Smooth muscle cell (in vitro differentiated cells): ENCODE data around the gene JAK2. TPM values are rescaled to one million over a fixed set of nuclear protein-coding genes. Genes with fewer than 3 reads are reported as not detected.

Experiments used
- DNase-seq: peaks from one replicate; lab custom pipeline; 2025; ENCODE audit not compliant: unreplicated experiment; lab: John Stamatoyannopoulos, UW
- H2AFZ ChIP-seq: fragments of 200-600 bp; sonication (generic); 2 replicates; pipeline ENCODE4 v1.6.0; 2016; ENCODE audit warnings: antibody characterized with exemption, low read depth, mild to moderate bottlenecking
- H3F3A ChIP-seq: fragments of 200-600 bp; sonication (generic); 2 replicates; pipeline ENCODE4 v1.6.0; 2017; ENCODE audit warnings: antibody characterized with exemption, low read depth
- H3K27ac ChIP-seq: fragments of 200-600 bp; sonication (generic); 2 replicates; pipeline ENCODE4 v1.5.1; 2016; ENCODE audit warnings: low read depth, mild to moderate bottlenecking
- H3K27me3 ChIP-seq: fragments of 200-600 bp; sonication (generic); 2 replicates; pipeline ENCODE4 v1.6.1; 2016; ENCODE audit warnings: low read depth, mild to moderate bottlenecking
- H3K36me3 ChIP-seq: fragments of 200-600 bp; sonication (generic); 2 replicates; pipeline ENCODE4 v1.5.1; 2016; ENCODE audit warnings: low read depth
- H3K4me1 ChIP-seq: fragments of 200-600 bp; sonication (generic); 2 replicates; pipeline ENCODE4 v1.5.1; 2016; ENCODE audit warnings: low read depth
- H3K4me2 ChIP-seq: fragments of 200-600 bp; sonication (generic); 2 replicates; pipeline ENCODE4 v1.6.0; 2016; ENCODE audit warnings: mild to moderate bottlenecking
- H3K4me3 ChIP-seq: fragments of 200-600 bp; sonication (generic); 2 replicates; pipeline ENCODE4 v1.5.1; 2016; ENCODE audit warnings: mild to moderate bottlenecking
- H3K79me2 ChIP-seq: fragments of 200-600 bp; sonication (generic); 2 replicates; pipeline ENCODE4 v1.6.0; 2016; ENCODE audit warnings: low read depth, mild to moderate bottlenecking
- H3K9ac ChIP-seq: fragments of 200-600 bp; sonication (generic); 2 replicates; pipeline ENCODE4 v1.6.0; 2016; ENCODE audit warnings: low read depth
- H3K9me3 ChIP-seq: fragments of 200-600 bp; sonication (generic); replicated peaks from 2 replicates; pipeline ENCODE4 v1.5.1; 2016; ENCODE audit warnings: low read depth
- H4K20me1 ChIP-seq: fragments of 200-600 bp; sonication (generic); 2 replicates; pipeline ENCODE4 v1.6.0; 2016; ENCODE audit warnings: low read depth
- WGBS: methylation state at CpG from one replicate; pipeline ENCODE4 v1.1.7; 2016; ENCODE audit warnings: low lambda C conversion rate; 5-methylcytosine and 5-hydroxymethylcytosine counted together
- polyA plus RNA-seq: library from polyadenylated mRNA; unstranded; fragments of >200 nt; fragmentation: Nextera tagmentation; extraction: Ambion mirVana; gene quantifications from 2 replicates; pipeline ENCODE4 v1.2.1, GENCODE V29; 2016
- total RNA-seq: library from RNA; depleted of rRNA; stranded (reverse); fragments of >200 nt; gene quantifications from 2 replicates; pipeline ENCODE4 v1.2.3, GENCODE V29; 2014
- TF ChIP-seq, protein P1 (sequence below): fragments of 200-600 bp; sonication (generic); IDR thresholded peaks from 2 replicates; pipeline ENCODE4 v1.5.1; 2017; ENCODE audit warnings: borderline replicate concordance, mild to moderate bottlenecking, antibody characterized with exemption; ENCODE audit not compliant: insufficient read depth, poor library complexity, severe bottlenecking

JAK2 gene
- total and polyA plus RNA-seq, 2 experiments from 2014 or later, result 4.9 to 12.0 TPM

DNA sequence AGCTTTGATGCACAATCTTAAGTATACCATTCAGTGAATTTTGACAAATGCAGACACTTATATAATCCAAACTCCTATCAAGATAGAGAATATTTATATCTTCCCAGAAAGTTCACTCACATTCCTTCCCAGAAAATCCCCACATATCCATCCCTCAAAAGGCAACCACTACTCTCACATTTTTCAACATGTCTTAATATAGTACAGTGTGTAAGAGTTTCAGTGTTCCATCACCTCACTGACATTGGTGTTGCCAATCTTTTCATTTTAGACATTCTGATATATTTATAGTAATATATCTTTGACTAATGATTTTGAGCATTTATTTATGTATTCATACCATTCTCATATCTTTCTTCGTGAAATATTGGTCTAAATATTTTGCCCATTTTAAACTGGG is 38.1 kb upstream of the JAK2 start:
- whole genome bisulfite sequencing, result 94% methylated on average over 1 of the region's 1 CpG
- no peak for DNase-seq
- Histone ChIP-seq H3K4me2 (no peak overlapping the region), H3K79me2 (no peaks in the 10 kb centered on the region), H3K9ac (no peak overlapping the region), H3K9me3 (no peaks in the 10 kb centered on the region), H3K4me3 (no peak overlapping the region), H3K4me1 (peaks cover 4% of the 10 kb centered on the region), H3K36me3 (no peaks in the 10 kb centered on the region), H3F3A (no peaks in the 10 kb centered on the region), H4K20me1 (no peaks in the 10 kb centered on the region), H3K27ac (no peak overlapping the region), H3K27me3 (no peaks in the 10 kb centered on the region), H2AFZ (no peak overlapping the region)
- TF ChIP-seq, protein P1, sequence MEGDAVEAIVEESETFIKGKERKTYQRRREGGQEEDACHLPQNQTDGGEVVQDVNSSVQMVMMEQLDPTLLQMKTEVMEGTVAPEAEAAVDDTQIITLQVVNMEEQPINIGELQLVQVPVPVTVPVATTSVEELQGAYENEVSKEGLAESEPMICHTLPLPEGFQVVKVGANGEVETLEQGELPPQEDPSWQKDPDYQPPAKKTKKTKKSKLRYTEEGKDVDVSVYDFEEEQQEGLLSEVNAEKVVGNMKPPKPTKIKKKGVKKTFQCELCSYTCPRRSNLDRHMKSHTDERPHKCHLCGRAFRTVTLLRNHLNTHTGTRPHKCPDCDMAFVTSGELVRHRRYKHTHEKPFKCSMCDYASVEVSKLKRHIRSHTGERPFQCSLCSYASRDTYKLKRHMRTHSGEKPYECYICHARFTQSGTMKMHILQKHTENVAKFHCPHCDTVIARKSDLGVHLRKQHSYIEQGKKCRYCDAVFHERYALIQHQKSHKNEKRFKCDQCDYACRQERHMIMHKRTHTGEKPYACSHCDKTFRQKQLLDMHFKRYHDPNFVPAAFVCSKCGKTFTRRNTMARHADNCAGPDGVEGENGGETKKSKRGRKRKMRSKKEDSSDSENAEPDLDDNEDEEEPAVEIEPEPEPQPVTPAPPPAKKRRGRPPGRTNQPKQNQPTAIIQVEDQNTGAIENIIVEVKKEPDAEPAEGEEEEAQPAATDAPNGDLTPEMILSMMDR, result no peak

DNA sequence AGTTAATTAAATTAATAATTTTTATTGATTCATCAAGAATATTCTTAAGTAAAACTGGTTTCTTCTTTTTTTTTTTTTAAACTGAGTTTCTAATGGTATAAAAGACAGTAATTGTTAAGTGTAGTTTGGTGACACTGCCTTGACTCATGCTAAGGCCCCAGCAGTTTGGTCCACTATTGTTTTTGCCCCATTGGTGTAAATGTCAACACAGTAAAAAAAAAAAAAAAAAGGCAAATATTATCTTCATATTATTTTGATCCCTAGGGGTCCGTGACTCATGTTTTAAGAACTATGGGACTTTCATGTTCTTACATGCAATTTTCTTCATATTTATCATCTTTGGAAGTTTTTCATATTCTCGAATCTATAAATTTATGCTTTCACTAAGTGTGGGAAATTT is 29.2 kb upstream of the JAK2 start:
- Histone ChIP-seq H3K9me3 (no peaks in the 10 kb centered on the region), H3K27ac (no peak overlapping the region), H3F3A (no peaks in the 10 kb centered on the region), H3K4me1 (no peaks in the 10 kb centered on the region), H4K20me1 (no peaks in the 10 kb centered on the region), H3K4me3 (no peak overlapping the region), H3K4me2 (no peak overlapping the region), H3K27me3 (no peaks in the 10 kb centered on the region), H3K9ac (no peak overlapping the region), H3K79me2 (no peaks in the 10 kb centered on the region), H2AFZ (no peak overlapping the region), H3K36me3 (no peaks in the 10 kb centered on the region)
- DNase-seq, result no peak
- TF ChIP-seq, protein P1, result no peak
- WGBS, result 87% methylated on average over 2 of the region's 2 CpGs

DNA sequence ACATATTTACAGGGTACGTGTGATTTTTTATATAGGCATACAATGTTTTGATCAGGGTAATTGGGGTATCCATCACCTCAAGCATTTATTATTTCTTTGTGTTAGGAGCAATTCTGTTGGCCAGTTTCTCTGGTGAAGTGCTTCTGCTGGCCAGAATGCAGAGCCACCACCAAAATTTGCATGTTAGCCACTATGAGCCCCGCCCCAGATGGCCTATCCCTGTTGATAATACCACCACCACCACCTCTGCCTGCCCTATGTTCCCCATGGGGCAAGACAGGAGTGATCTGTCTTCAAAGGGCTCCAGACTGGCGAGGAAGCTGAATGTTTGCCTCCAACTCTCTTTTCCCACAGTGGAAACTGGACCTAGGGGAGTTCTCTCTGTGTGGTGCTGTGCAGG is 26.0 kb upstream of the JAK2 start:
- Histone ChIP-seq H3K9ac (no peak overlapping the region), H3K4me2 (no peak overlapping the region), H3K27ac (no peak overlapping the region), H3K79me2 (no peaks in the 10 kb centered on the region), H3K27me3 (no peaks in the 10 kb centered on the region), H3K9me3 (no peaks in the 10 kb centered on the region), H3K36me3 (no peaks in the 10 kb centered on the region), H3F3A (peaks cover 5% of the 10 kb centered on the region), H3K4me3 (no peak overlapping the region), H2AFZ (no peak overlapping the region), H3K4me1 (no peaks in the 10 kb centered on the region), H4K20me1 (no peaks in the 10 kb centered on the region)
- TF ChIP-seq, protein P1, result no peak
- DNase-seq, result no peak
- 85% methylated on average over 3 of the region's 3 CpGs for WGBS

DNA sequence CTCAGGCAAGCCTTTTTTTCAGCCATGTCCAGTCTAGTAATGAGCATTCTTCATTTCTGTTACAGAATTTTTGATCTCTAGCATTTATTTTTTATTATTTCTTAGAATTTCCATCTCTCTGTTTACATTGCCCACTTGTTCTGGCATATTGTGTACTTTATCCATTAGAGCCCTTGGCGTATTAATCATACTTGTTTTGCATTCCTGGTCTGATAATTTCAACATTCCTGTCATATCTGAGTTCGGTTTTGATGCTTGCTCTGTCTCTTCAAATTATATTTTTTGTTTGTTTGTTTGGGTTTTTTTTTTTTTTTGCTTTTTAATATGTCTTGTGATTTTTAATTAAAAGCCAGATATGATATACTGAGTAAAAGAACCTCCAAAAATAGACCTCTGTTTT is 23.0 kb upstream of the JAK2 start:
- Histone ChIP-seq H3K9me3 (no peaks in the 10 kb centered on the region), H3K4me2 (no peak overlapping the region), H3K36me3 (no peaks in the 10 kb centered on the region), H3K79me2 (no peaks in the 10 kb centered on the region), H3K4me3 (no peak overlapping the region), H2AFZ (no peak overlapping the region), H3K27ac (no peak overlapping the region), H3F3A (peaks cover 5% of the 10 kb centered on the region), H3K4me1 (no peaks in the 10 kb centered on the region), H4K20me1 (no peaks in the 10 kb centered on the region), H3K9ac (no peak overlapping the region), H3K27me3 (no peaks in the 10 kb centered on the region)
- WGBS, result 88% methylated on average over 2 of the region's 2 CpGs
- DNase-seq, result no peak
- TF ChIP-seq, protein P1, result no peak
